ENCODE measurements around the gene ZNF697. TPM values are rescaled to one million over a fixed set of nuclear protein-coding genes. Genes with fewer than 3 reads are reported as not detected.
"Not testable (repeated sequence)": the region's sequence is repeated elsewhere in the genome, so short reads cannot be mapped to it uniquely, and the experiment has no call there.

Gene ZNF697
- total RNA-seq, 1 donor from 2014 or later, result 2.9 TPM

GRCh38 chr1:119617751-119618691, 30.0 kb downstream of the ZNF697 start:
- Mint-ChIP-seq H3K36me3 (ENCODE audit: low read depth) (no peaks in the 10 kb centered on the region), H3K27ac (no peak overlapping the region), H3K27me3 (ENCODE audit: insufficient read depth) (peaks cover 2% of the 10 kb centered on the region), H3K9me3 (no peaks in the 10 kb centered on the region), H3K4me3 (no peak overlapping the region), H3K4me1 (ENCODE audit: low read depth) (no peaks in the 10 kb centered on the region)
- DNase-seq (ENCODE audit: low spot score), result no peak
- intact Hi-C loops (cut with micrococcal nuclease), result no loop called here

- H3K36me3 Mint-ChIP-seq (ENCODE audit: low read depth); H3K27ac Mint-ChIP-seq; H3K4me3 Mint-ChIP-seq; H3K27me3 Mint-ChIP-seq (ENCODE audit: insufficient read depth); DNase-seq (ENCODE audit: low spot score); H3K4me1 Mint-ChIP-seq (ENCODE audit: low read depth); H3K9me3 Mint-ChIP-seq; intact Hi-C loops (cut with micrococcal nuclease): not testable (repeated sequence)
Observed at GRCh38 chr1:119616748-119617147, 31.3 kb downstream of the ZNF697 start.

GRCh38 chr1:119615100-119615499, 33.0 kb downstream of the ZNF697 start:
- H3K36me3 Mint-ChIP-seq (ENCODE audit: low read depth); H3K9me3 Mint-ChIP-seq; H3K27me3 Mint-ChIP-seq (ENCODE audit: insufficient read depth); H3K4me3 Mint-ChIP-seq; intact Hi-C loops (cut with micrococcal nuclease); H3K4me1 Mint-ChIP-seq (ENCODE audit: low read depth); H3K27ac Mint-ChIP-seq; DNase-seq (ENCODE audit: low spot score): not testable (repeated sequence)

GRCh38 chr1:119613769-119614720, 34.0 kb downstream of the ZNF697 start:
- Mint-ChIP-seq H3K27me3 (ENCODE audit: insufficient read depth) (peaks cover 5% of the 10 kb centered on the region), H3K36me3 (ENCODE audit: low read depth) (no peaks in the 10 kb centered on the region), H3K4me3 (no peak overlapping the region), H3K27ac (no peak overlapping the region), H3K9me3 (no peaks in the 10 kb centered on the region), H3K4me1 (ENCODE audit: low read depth) (no peaks in the 10 kb centered on the region)
- intact Hi-C loops (cut with micrococcal nuclease), result loop anchor here (1.0 kb wide), 2 partner anchors 61 to 130 kb away; no protein-coding TSS in a partner anchor
- DNase-seq (ENCODE audit: low spot score), result peak; percentile 52

- Mint-ChIP-seq H3K27ac (no peak overlapping the region), H3K4me3 (no peak overlapping the region), H3K9me3 (no peaks in the 10 kb centered on the region), H3K4me1 (ENCODE audit: low read depth) (no peaks in the 10 kb centered on the region), H3K27me3 (ENCODE audit: insufficient read depth) (peaks cover 5% of the 10 kb centered on the region), H3K36me3 (ENCODE audit: low read depth) (no peaks in the 10 kb centered on the region)
- intact Hi-C loops (cut with micrococcal nuclease), result loop anchor here (1.0 kb wide), 1 partner anchor 52 kb away; no protein-coding TSS in a partner anchor
- DNase-seq (ENCODE audit: low spot score), result peak; percentile 63
Observed at GRCh38 chr1:119611701-119612113, 36.4 kb downstream of the ZNF697 start.

GRCh38 chr1:119608816-119609215, 39.2 kb downstream of the ZNF697 start:
- DNase-seq (ENCODE audit: low spot score); H3K9me3 Mint-ChIP-seq; H3K27ac Mint-ChIP-seq; intact Hi-C loops (cut with micrococcal nuclease); H3K4me3 Mint-ChIP-seq; H3K4me1 Mint-ChIP-seq (ENCODE audit: low read depth); H3K27me3 Mint-ChIP-seq (ENCODE audit: insufficient read depth); H3K36me3 Mint-ChIP-seq (ENCODE audit: low read depth): not testable (repeated sequence)

GRCh38 chr1:119607087-119607807, 40.8 kb downstream of the ZNF697 start:
- intact Hi-C loops (cut with micrococcal nuclease); H3K4me3 Mint-ChIP-seq; DNase-seq (ENCODE audit: low spot score); H3K27me3 Mint-ChIP-seq (ENCODE audit: insufficient read depth); H3K27ac Mint-ChIP-seq; H3K4me1 Mint-ChIP-seq (ENCODE audit: low read depth); H3K9me3 Mint-ChIP-seq; H3K36me3 Mint-ChIP-seq (ENCODE audit: low read depth): not testable (repeated sequence)

GRCh38 chr1:119606394-119606793, 41.7 kb downstream of the ZNF697 start:
- H3K4me3 Mint-ChIP-seq, result no peak overlapping the region
- intact Hi-C loops (cut with micrococcal nuclease), result no loop called here
- H3K9me3 Mint-ChIP-seq, result no peaks in the 10 kb centered on the region
- no peaks in the 10 kb centered on the region for H3K4me1 Mint-ChIP-seq (ENCODE audit: low read depth)
- peaks cover 4% of the 10 kb centered on the region for H3K27me3 Mint-ChIP-seq (ENCODE audit: insufficient read depth)
- no peak for DNase-seq (ENCODE audit: low spot score)
- H3K36me3 Mint-ChIP-seq (ENCODE audit: low read depth), result no peaks in the 10 kb centered on the region
- no peak overlapping the region for H3K27ac Mint-ChIP-seq

GRCh38 chr1:119605686-119606085, 42.4 kb downstream of the ZNF697 start:
- intact Hi-C loops (cut with micrococcal nuclease), result no loop called here
- H3K27me3 Mint-ChIP-seq (ENCODE audit: insufficient read depth), result peaks cover 3% of the 10 kb centered on the region
- no peak for DNase-seq (ENCODE audit: low spot score)
- H3K4me1 Mint-ChIP-seq (ENCODE audit: low read depth), result no peaks in the 10 kb centered on the region
- H3K4me3 Mint-ChIP-seq, result no peak overlapping the region
- H3K36me3 Mint-ChIP-seq (ENCODE audit: low read depth), result no peaks in the 10 kb centered on the region
- no peak overlapping the region for H3K27ac Mint-ChIP-seq
- H3K9me3 Mint-ChIP-seq, result no peaks in the 10 kb centered on the region

- H3K4me3 Mint-ChIP-seq; DNase-seq (ENCODE audit: low spot score); intact Hi-C loops (cut with micrococcal nuclease); H3K27ac Mint-ChIP-seq; H3K9me3 Mint-ChIP-seq; H3K36me3 Mint-ChIP-seq (ENCODE audit: low read depth); H3K4me1 Mint-ChIP-seq (ENCODE audit: low read depth); H3K27me3 Mint-ChIP-seq (ENCODE audit: insufficient read depth): not testable (repeated sequence)
Observed at GRCh38 chr1:119605080-119605479, 43.0 kb downstream of the ZNF697 start.

GRCh38 chr1:119603695-119604094, 44.4 kb downstream of the ZNF697 start:
- H3K36me3 Mint-ChIP-seq (ENCODE audit: low read depth), result no peaks in the 10 kb centered on the region
- H3K27me3 Mint-ChIP-seq (ENCODE audit: insufficient read depth), result peaks cover 3% of the 10 kb centered on the region
- no peaks in the 10 kb centered on the region for H3K4me1 Mint-ChIP-seq (ENCODE audit: low read depth)
- no peak for DNase-seq (ENCODE audit: low spot score)
- no peak overlapping the region for H3K27ac Mint-ChIP-seq
- intact Hi-C loops (cut with micrococcal nuclease), result no loop called here
- no peaks in the 10 kb centered on the region for H3K9me3 Mint-ChIP-seq
- H3K4me3 Mint-ChIP-seq, result no peak overlapping the region

GRCh38 chr1:119603241-119603640, 44.8 kb downstream of the ZNF697 start:
- not testable (repeated sequence) for H3K4me3 Mint-ChIP-seq

More at GRCh38 chr1:119603241-119603640, 44.8 kb downstream of the ZNF697 start:
- H3K36me3 Mint-ChIP-seq (ENCODE audit: low read depth); intact Hi-C loops (cut with micrococcal nuclease); DNase-seq (ENCODE audit: low spot score); H3K27ac Mint-ChIP-seq; H3K4me1 Mint-ChIP-seq (ENCODE audit: low read depth); H3K9me3 Mint-ChIP-seq; H3K27me3 Mint-ChIP-seq (ENCODE audit: insufficient read depth): not testable (repeated sequence)

All from activated T-helper 1 cell treated with anti-CD3 and anti-CD28 coated beads, Interleukin-12 subunit alpha, Interleukin-12 subunit beta, Interleukin-2, Interleukin-4 antibody, amounts not matched to agents 30 ng/mL and 10 ng/mL and 1 ng/mL, durations not matched to agents 14 hours and 24 hours and 36 hours (primary cell).